Sigmoid colon (tissue), 4 donors: Measurements from ENCODE around the gene DHFR.

Source experiments
- POLR2AphosphoS5 ChIP-seq, 4 donors: sonication (generic); formaldehyde crosslinking; IDR thresholded peaks; one replicate each; pipeline ENCODE4 v1.6.1; 2017; ENCODE audit warnings: antibody characterized with exemption in 4 of 4
- TF ChIP-seq, protein P1 (sequence below), 4 experiments: fragments of 450-650 bp in 3 of 4; fragments of 200-600 bp in 1 of 4; IDR thresholded peaks; one replicate each; pipeline ENCODE4 v1.5.1; 2016 to 2019; ENCODE audit warnings: antibody characterized with exemption in 4 of 4, mild to moderate bottlenecking in 3 of 4, moderate library complexity in 2 of 4

DNA sequence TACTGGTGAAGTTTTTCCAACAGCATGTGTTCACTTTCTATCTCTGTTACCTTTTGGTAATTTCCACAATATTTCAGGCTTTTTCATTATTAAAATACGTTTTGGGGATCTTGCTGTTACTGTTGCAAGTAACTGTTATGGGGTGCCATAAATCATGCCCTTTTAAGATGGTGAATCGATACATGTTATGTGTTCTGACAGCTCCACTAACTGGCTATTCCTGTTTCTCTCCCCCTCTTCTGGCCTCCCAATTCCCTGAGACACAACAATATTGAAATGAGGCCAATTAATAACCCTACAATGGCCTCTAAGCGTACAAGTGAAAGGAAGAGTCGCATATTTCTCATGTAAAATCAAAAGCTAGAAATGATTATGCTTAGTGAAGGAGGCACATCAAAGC is 13.4 kb downstream of the DHFR start:
- TF ChIP-seq, protein P1, sequence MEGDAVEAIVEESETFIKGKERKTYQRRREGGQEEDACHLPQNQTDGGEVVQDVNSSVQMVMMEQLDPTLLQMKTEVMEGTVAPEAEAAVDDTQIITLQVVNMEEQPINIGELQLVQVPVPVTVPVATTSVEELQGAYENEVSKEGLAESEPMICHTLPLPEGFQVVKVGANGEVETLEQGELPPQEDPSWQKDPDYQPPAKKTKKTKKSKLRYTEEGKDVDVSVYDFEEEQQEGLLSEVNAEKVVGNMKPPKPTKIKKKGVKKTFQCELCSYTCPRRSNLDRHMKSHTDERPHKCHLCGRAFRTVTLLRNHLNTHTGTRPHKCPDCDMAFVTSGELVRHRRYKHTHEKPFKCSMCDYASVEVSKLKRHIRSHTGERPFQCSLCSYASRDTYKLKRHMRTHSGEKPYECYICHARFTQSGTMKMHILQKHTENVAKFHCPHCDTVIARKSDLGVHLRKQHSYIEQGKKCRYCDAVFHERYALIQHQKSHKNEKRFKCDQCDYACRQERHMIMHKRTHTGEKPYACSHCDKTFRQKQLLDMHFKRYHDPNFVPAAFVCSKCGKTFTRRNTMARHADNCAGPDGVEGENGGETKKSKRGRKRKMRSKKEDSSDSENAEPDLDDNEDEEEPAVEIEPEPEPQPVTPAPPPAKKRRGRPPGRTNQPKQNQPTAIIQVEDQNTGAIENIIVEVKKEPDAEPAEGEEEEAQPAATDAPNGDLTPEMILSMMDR (IDR thresholded peaks at IDR 0.05) = no peak
- TF ChIP-seq POLR2AphosphoS5 (IDR thresholded peaks at IDR 0.05) = no peak
